SK-N-SH (cell line): ENCODE measurements around the gene PPM1F. TPM values are rescaled to one million over a fixed set of nuclear protein-coding genes. Genes with fewer than 3 reads are reported as not detected.

Experiments used
- CTCF ChIA-PET: fragments of 300-600, 350-600 bp; formaldehyde crosslinking; extraction: SDS; loops from one replicate; lab custom pipeline; 2021; lab: Yijun Ruan, JAX
- POLR2A ChIA-PET: fragments of 350-600 bp; sonication (Branson Sonifier 250); formaldehyde crosslinking; extraction: SDS; loops from one replicate; lab custom pipeline; 2020; ENCODE audit warnings: antibody characterized with exemption, inconsistent platforms; lab: Yijun Ruan, JAX
- DNase-seq: peaks from one replicate; pipeline ENCODE4 v3.0.0; 2012
- H2AFZ ChIP-seq: fragments of 200-600 bp; sonication (generic); 2 replicates; pipeline ENCODE4 v1.8.1; 2016; ENCODE audit warnings: antibody characterized with exemption, mild to moderate bottlenecking, low read depth
- H3F3A ChIP-seq: fragments of 200-600 bp; sonication (generic); replicated peaks from 2 replicates; pipeline ENCODE3; 2016; ENCODE audit warnings: antibody characterized with exemption, mild to moderate bottlenecking; ENCODE audit not compliant: insufficient read depth
- H3K27ac ChIP-seq, 2 experiments: fragments of 200-500 bp in 1 of 2; fragments of 200-600 bp in 1 of 2; sonication (Bioruptor generic) in 1 of 2; sonication (generic), shearing (Covaris generic) in 1 of 2; 2 replicates each; pipeline versions ENCODE4 v1.5.1 to v1.6.1; 2014 to 2016; ENCODE audit warnings: low read depth in 2 of 2, inconsistent platforms in 1 of 2, low read length in 1 of 2, mild to moderate bottlenecking in 1 of 2, mixed read lengths in 1 of 2
- H3K27me3 ChIP-seq: fragments of 200-600 bp; sonication (generic), shearing (Covaris generic); 2 replicates; pipeline ENCODE4 v1.6.1; 2016; ENCODE audit warnings: mixed run types; ENCODE audit not compliant: insufficient read depth
- H3K36me3 ChIP-seq, 2 experiments: fragments of 200-500 bp in 1 of 2; fragments of 200-600 bp in 1 of 2; sonication (Bioruptor generic) in 1 of 2; sonication (generic) in 1 of 2; replicated peaks in 1 of 2; 2 replicates each; pipeline versions ENCODE3 to v1.5.1; 2014 to 2016; ENCODE audit warnings: low read length in 1 of 2, mild to moderate bottlenecking in 1 of 2; ENCODE audit not compliant: insufficient read depth in 2 of 2, control insufficient read depth in 1 of 2
- H3K4me1 ChIP-seq, 2 experiments: fragments of 200-500 bp in 1 of 2; fragments of 200-600 bp in 1 of 2; sonication (Bioruptor generic) in 1 of 2; sonication (generic), shearing (Covaris generic) in 1 of 2; 2 replicates each; pipeline versions ENCODE4 v1.5.1 to v1.6.1; 2014 to 2016; ENCODE audit warnings: low read depth in 1 of 2, low read length in 1 of 2, mixed run types in 1 of 2; ENCODE audit not compliant: insufficient read depth in 2 of 2, control insufficient read depth in 1 of 2
- H3K4me2 ChIP-seq: fragments of 200-600 bp; sonication (generic), shearing (Covaris generic); 2 replicates; pipeline ENCODE4 v1.6.1; 2017; ENCODE audit warnings: mixed run types
- H3K4me3 ChIP-seq, 2 experiments: fragments of 200-500 bp in 1 of 2; fragments of 200-600 bp in 1 of 2; sonication (Bioruptor generic) in 1 of 2; sonication (generic), shearing (Covaris generic) in 1 of 2; 2 replicates each; pipeline versions ENCODE4 v1.5.1 to v1.8.1; 2014 to 2016; ENCODE audit warnings: low read depth in 2 of 2, inconsistent platforms in 1 of 2, low read length in 1 of 2, mild to moderate bottlenecking in 1 of 2, mixed read lengths in 1 of 2, moderate library complexity in 1 of 2
- H3K79me2 ChIP-seq: fragments of 200-600 bp; sonication (generic); 2 replicates; pipeline ENCODE4 v1.8.1; 2017; ENCODE audit warnings: mild to moderate bottlenecking; ENCODE audit not compliant: insufficient read depth
- H3K9ac ChIP-seq: fragments of 200-600 bp; sonication (generic); 2 replicates; pipeline ENCODE4 v1.6.1; 2017; ENCODE audit warnings: mixed run types
- H3K9me2 ChIP-seq: fragments of 200-600 bp; sonication (generic); 2 replicates; pipeline ENCODE4 v1.6.1; 2017; ENCODE audit warnings: mixed run types
- H3K9me3 ChIP-seq: fragments of 200-600 bp; sonication (generic); 2 replicates; pipeline ENCODE4 v1.6.1; 2017; ENCODE audit warnings: mixed run types, mild to moderate bottlenecking, moderate library complexity
- H4K20me1 ChIP-seq: fragments of 200-600 bp; sonication (generic); 2 replicates; pipeline ENCODE4 v1.6.1; 2017; ENCODE audit warnings: mild to moderate bottlenecking, mixed run types; ENCODE audit not compliant: insufficient read depth
- CHD2 ChIP-seq: fragments of 150-350 bp; IDR thresholded peaks from 2 replicates; pipeline ENCODE4 v1.6.1; 2018; ENCODE audit warnings: low read length; ENCODE audit not compliant: partially characterized antibody
- ELF1 ChIP-seq: IDR thresholded peaks from 2 replicates; pipeline ENCODE4 v1.4.0; 2012
- EP300 ChIP-seq, 2 experiments: IDR thresholded peaks; 2 replicates each; pipeline versions ENCODE4 v1.4.0 to v1.6.1; 2012; ENCODE audit warnings: borderline replicate concordance in 1 of 2, low read depth in 1 of 2, low read length in 1 of 2
- EZH2phosphoT487 ChIP-seq: fragments of 200-600 bp; sonication (generic); IDR thresholded peaks from 2 replicates; pipeline ENCODE4 v1.6.1; 2017; ENCODE audit warnings: low read depth, mixed run types, mild to moderate bottlenecking, antibody characterized with exemption, moderate library complexity, borderline replicate concordance
- FOSL2 ChIP-seq: IDR thresholded peaks from 2 replicates; pipeline ENCODE4 v1.4.0; 2012; ENCODE audit warnings: low read depth, mild to moderate bottlenecking, moderate library complexity, borderline replicate concordance
- FOXJ3 ChIP-seq: sonication (generic); formaldehyde crosslinking; IDR thresholded peaks from 2 replicates; pipeline ENCODE4 v1.5.1; 2020; ENCODE audit warnings: mild to moderate bottlenecking, missing genetic modification reagents
- FOXM1 ChIP-seq: IDR thresholded peaks from 2 replicates; pipeline ENCODE4 v1.4.0; 2012; ENCODE audit warnings: low read depth, mild to moderate bottlenecking
- GABPA ChIP-seq: IDR thresholded peaks from 2 replicates; pipeline ENCODE4 v1.4.0; 2012; ENCODE audit warnings: low read depth, mild to moderate bottlenecking
- GATA2 ChIP-seq: sonication (generic); formaldehyde crosslinking; IDR thresholded peaks from 2 replicates; pipeline ENCODE4 v1.5.0; 2020; ENCODE audit warnings: mild to moderate bottlenecking, missing genetic modification reagents
- IRF3 ChIP-seq: fragments of 150-350 bp; IDR thresholded peaks from 2 replicates; pipeline ENCODE4 v1.6.1; 2016; ENCODE audit warnings: mild to moderate bottlenecking, low read depth, low read length
- NFIC ChIP-seq: IDR thresholded peaks from 2 replicates; pipeline ENCODE4 v1.4.0; 2012; ENCODE audit warnings: borderline replicate concordance
- NRF1 ChIP-seq: IDR thresholded peaks from 2 replicates; pipeline ENCODE4 v1.6.1; 2012; ENCODE audit warnings: low read depth, mild to moderate bottlenecking, low read length
- RAD21 ChIP-seq: IDR thresholded peaks from 2 replicates; pipeline ENCODE4 v1.6.1; 2012; ENCODE audit warnings: mild to moderate bottlenecking, low read length
- RCOR1 ChIP-seq: fragments of 150-350 bp; IDR thresholded peaks from 2 replicates; pipeline ENCODE4 v1.6.1; 2017; ENCODE audit warnings: antibody characterized with exemption, low read length
- REST ChIP-seq: IDR thresholded peaks from 2 replicates; pipeline ENCODE4 v1.6.1; 2012; ENCODE audit warnings: mild to moderate bottlenecking, low read depth, low read length, moderate library complexity
- SIN3A ChIP-seq: IDR thresholded peaks from 2 replicates; pipeline ENCODE4 v1.6.1; 2012; ENCODE audit warnings: low read depth, mild to moderate bottlenecking, low read length, moderate library complexity, borderline replicate concordance
- SMC3 ChIP-seq: IDR thresholded peaks from 2 replicates; pipeline ENCODE4 v1.6.1; 2012; ENCODE audit warnings: low read depth, low read length, improper control_type of control experiment
- TAF1 ChIP-seq: IDR thresholded peaks from 2 replicates; pipeline ENCODE4 v1.6.1; 2012; ENCODE audit warnings: low read depth, mild to moderate bottlenecking, low read length, moderate library complexity, borderline replicate concordance
- TCF12 ChIP-seq: IDR thresholded peaks from 2 replicates; pipeline ENCODE4 v1.4.0; 2012
- TEAD4 ChIP-seq: IDR thresholded peaks from 2 replicates; pipeline ENCODE4 v1.4.0; 2012; ENCODE audit warnings: mild to moderate bottlenecking, borderline replicate concordance; ENCODE audit not compliant: insufficient read depth
- USF2 ChIP-seq: fragments of 150-350 bp; IDR thresholded peaks from 2 replicates; pipeline ENCODE4 v1.6.1; 2017; ENCODE audit warnings: antibody characterized with exemption, low read length, low read depth, borderline replicate concordance
- YY1 ChIP-seq: IDR thresholded peaks from 2 replicates; pipeline ENCODE4 v1.4.0; 2012; ENCODE audit warnings: low read depth, mild to moderate bottlenecking
- WGBS: methylation state at CpG from one replicate; pipeline ENCODE4 v1.1.6; 2017; ENCODE audit warnings: low lambda C conversion rate; 5-methylcytosine and 5-hydroxymethylcytosine counted together
- polyA plus RNA-seq, 3 experiments: library from polyadenylated mRNA; depleted of rRNA; stranded (reverse); fragments of >200 nt; gene quantifications; 2 replicates each; pipeline ENCODE4 v1.2.3, GENCODE V29; 2012
- TF ChIP-seq, protein P1 (sequence below): IDR thresholded peaks from 2 replicates; pipeline ENCODE4 v1.4.0; 2012; ENCODE audit warnings: low read depth
- TF ChIP-seq, protein P2 (sequence below): IDR thresholded peaks from 2 replicates; pipeline ENCODE4; 2012
- TF ChIP-seq, protein P3 (sequence below): IDR thresholded peaks from 2 replicates; pipeline ENCODE4 v1.4.0; 2012; ENCODE audit warnings: low read depth, borderline replicate concordance

PPM1F gene
- polyA plus RNA-seq, 1 of the 3 experiments (the other 2 are of a cell fraction), result 29.6 TPM

DNA sequence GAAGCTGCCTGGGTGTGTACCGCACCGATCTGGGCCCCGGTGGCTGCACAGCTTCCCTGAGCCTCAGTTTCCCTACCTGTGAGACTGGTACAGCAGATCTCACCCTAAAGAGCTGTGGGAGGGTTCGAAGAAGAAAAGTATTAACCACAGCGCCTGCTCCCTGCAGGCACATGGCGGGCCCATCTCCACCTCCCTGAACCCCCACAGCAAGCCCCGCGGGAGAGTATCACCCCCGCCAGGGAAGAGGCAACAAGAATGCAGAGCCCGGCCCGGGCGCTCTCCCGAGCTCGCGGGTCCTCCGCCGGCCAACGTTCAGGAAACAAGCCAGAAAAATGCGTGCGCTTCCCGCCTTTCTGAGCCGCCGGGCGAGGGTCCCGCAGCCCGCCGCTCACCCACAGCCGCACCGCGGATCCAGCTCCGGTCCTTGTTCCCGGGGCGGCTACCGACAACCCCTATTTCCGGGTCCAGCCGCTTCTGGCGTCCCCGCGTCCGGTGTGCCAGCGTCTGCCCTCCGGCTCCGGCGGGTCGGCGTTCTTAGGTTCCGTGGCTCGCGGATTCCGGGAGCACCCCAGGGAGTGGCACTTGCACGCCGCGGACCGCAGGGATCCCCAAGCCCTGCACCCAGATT lies 29.8 kb upstream of the PPM1F start, which contains the start of gene TOP3B:
Gene TOP3B (minus strand): TSS at position 450 of the 628 bp plus-strand sequence. CDS start 7,078 bp downstream, outside the sequence.
- WGBS, result 0% methylated on average over 20 of the region's 54 CpGs
- H3K9me2 ChIP-seq, result no peaks in the 10 kb centered on the region
- H3K27ac ChIP-seq, result peak within 1 kb of the TSS in 1 of 2 experiments; percentile 56; a peak in 1 of 4 replicates
- no peaks in the 10 kb centered on the region for H3K9me3 ChIP-seq
- H2AFZ ChIP-seq, result peak within 1 kb of the TSS; percentile 100
- peak within 1 kb of the TSS; percentile 70 to 99 for H3K4me3 ChIP-seq
- H3F3A ChIP-seq, result no peaks in the 10 kb centered on the region
- H3K4me1 ChIP-seq, result peaks cover 7 to 8% of the 10 kb centered on the region in 2 experiments; a peak in 1 of 4 replicates
- ChIA-PET POLR2A (interaction anchor here (0.9 to 1.4 kb wide), 4 partner anchors 8 to 45 kb away, joined by 3 to 5 read pairs (median 3); no protein-coding TSS in a partner anchor), CTCF (interaction anchor here (1.6 to 3.5 kb wide), 3 partner anchors 10 to 45 kb away, joined by 4 to 48 read pairs (median 12); partner anchors contain the start of gene PPM1F)
- peak; percentile 92 for DNase-seq
- H3K36me3 ChIP-seq, result peaks cover 0 to 7% of the 10 kb centered on the region in 2 experiments
- no peaks in the 10 kb centered on the region for H3K27me3 ChIP-seq
- H3K4me2 ChIP-seq, result peak within 1 kb of the TSS; percentile 92
- H4K20me1 ChIP-seq, result 0 out of 2 replicates have a peak, but pooled peaks cover 6% of the 10 kb centered on the region
- H3K79me2 ChIP-seq, result peaks cover 45% of the 10 kb centered on the region
- peak within 1 kb of the TSS; percentile 93 for H3K9ac ChIP-seq
- TF ChIP-seq, protein P1, sequence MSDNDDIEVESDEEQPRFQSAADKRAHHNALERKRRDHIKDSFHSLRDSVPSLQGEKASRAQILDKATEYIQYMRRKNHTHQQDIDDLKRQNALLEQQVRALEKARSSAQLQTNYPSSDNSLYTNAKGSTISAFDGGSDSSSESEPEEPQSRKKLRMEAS, result peak; percentile 73; the same call in 1 of the 2 replicates
- TF ChIP-seq CHD2 (peak; percentile 88), GATA2 (CRISPR knock-in tag) (no peak), FOSL2 (no peak), FOXJ3 (CRISPR knock-in tag) (no peak), YY1 (peak; percentile 64; the same call in 1 of the 2 replicates), REST (0 out of 2 replicates have a peak, but pooled peaks have one; percentile 69), EP300 (IDR thresholded peaks at IDR 0.05; ENCODE audit: borderline replicate concordance in 1 of 2, low read depth in 1 of 2, low read length in 1 of 2) (peak in 1 of 2 experiments; percentile 36; a peak in 1 of 4 replicates), SMC3 (no peak), TAF1 (peak; percentile 98), NFIC (no peak; the same call in 1 of the 2 replicates), USF2 (no peak), TCF12 (peak; percentile 52), EZH2phosphoT487 (no peak), GABPA (peak; percentile 98), ELF1 (peak; percentile 89), RAD21 (no peak), SIN3A (peak; percentile 91), RCOR1 (peak; percentile 72; the same call in 1 of the 2 replicates), FOXM1 (peak; percentile 43; the same call in 1 of the 2 replicates), NRF1 (no peak), IRF3 (peak; percentile 32; the same call in 1 of the 2 replicates), TEAD4 (peak; percentile 29; the same call in 1 of the 2 replicates)
- TF ChIP-seq, protein P2, sequence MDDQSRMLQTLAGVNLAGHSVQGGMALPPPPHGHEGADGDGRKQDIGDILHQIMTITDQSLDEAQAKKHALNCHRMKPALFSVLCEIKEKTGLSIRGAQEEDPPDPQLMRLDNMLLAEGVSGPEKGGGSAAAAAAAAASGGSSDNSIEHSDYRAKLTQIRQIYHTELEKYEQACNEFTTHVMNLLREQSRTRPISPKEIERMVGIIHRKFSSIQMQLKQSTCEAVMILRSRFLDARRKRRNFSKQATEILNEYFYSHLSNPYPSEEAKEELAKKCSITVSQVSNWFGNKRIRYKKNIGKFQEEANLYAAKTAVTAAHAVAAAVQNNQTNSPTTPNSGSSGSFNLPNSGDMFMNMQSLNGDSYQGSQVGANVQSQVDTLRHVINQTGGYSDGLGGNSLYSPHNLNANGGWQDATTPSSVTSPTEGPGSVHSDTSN, result 0 out of 2 replicates have a peak, but pooled peaks have one; percentile 45
- TF ChIP-seq, protein P3, sequence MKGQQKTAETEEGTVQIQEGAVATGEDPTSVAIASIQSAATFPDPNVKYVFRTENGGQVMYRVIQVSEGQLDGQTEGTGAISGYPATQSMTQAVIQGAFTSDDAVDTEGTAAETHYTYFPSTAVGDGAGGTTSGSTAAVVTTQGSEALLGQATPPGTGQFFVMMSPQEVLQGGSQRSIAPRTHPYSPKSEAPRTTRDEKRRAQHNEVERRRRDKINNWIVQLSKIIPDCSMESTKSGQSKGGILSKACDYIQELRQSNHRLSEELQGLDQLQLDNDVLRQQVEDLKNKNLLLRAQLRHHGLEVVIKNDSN, result peak; percentile 60
